Vagina (tissue), 2 donors: ENCODE measurements around the gene CADM4. TPM values are rescaled to one million over a fixed set of nuclear protein-coding genes. Genes with fewer than 3 reads are reported as not detected.

ENCODE experiments used
- DNase-seq, 2 donors: peaks; one replicate each; pipeline ENCODE4 v3.0.0-alpha.2; 2017; ENCODE audit errors: extremely low spot score in 2 of 2
- H3K27ac ChIP-seq: fragments of 200-600 bp; sonication (generic); one replicate; pipeline ENCODE4 v1.5.1; 2019
- H3K27me3 ChIP-seq: fragments of 200-600 bp; sonication (generic); one replicate; pipeline ENCODE4 v1.5.1; 2019
- H3K36me3 ChIP-seq, 2 donors: fragments of 200-600 bp; sonication (generic); one replicate each; pipeline ENCODE4 v1.5.1; 2017 to 2019
- H3K4me1 ChIP-seq: fragments of 200-600 bp; sonication (generic); one replicate; pipeline ENCODE4 v1.5.1; 2019
- H3K4me3 ChIP-seq, 2 donors: fragments of 200-600 bp; sonication (generic); 1 replicate in 1 of 2; 2 replicates in 1 of 2; pipeline ENCODE4 v1.5.1; 2016 to 2019
- H3K9me3 ChIP-seq: fragments of 200-600 bp; sonication (generic); one replicate; pipeline ENCODE4 v1.5.1; 2019
- CTCF ChIP-seq, 3 experiments: fragments of 450-650 bp in 2 of 3; fragments of 200-600 bp in 1 of 3; sonication (generic) in 1 of 3; IDR thresholded peaks; one replicate each; pipeline ENCODE4 v1.5.1; 2017 to 2019; ENCODE audit warnings: antibody characterized with exemption in 3 of 3, mild to moderate bottlenecking in 2 of 3, moderate library complexity in 2 of 3
- POLR2A ChIP-seq, 2 donors: fragments of 450-650 bp; IDR thresholded peaks; one replicate each; pipeline ENCODE4 v1.6.1; 2017; ENCODE audit warnings: antibody characterized with exemption in 2 of 2, mild to moderate bottlenecking in 2 of 2, moderate library complexity in 2 of 2
- POLR2AphosphoS5 ChIP-seq, 2 donors: sonication (generic); formaldehyde crosslinking; IDR thresholded peaks; one replicate each; pipeline ENCODE4 v1.9.0; 2017; ENCODE audit warnings: antibody characterized with exemption in 2 of 2, mild to moderate bottlenecking in 2 of 2, low read depth in 1 of 2; ENCODE audit not compliant: insufficient read depth in 1 of 2
- intact Hi-C: fragments of 100-400 bp; cut with DNase I; formaldehyde crosslinking; loops from one replicate; pipeline ENCODE4 v1.15.1; 2023
- total RNA-seq: library from RNA; depleted of rRNA; stranded (reverse); fragments of >200 nt; gene quantifications from one replicate; pipeline ENCODE4 v1.2.3, GENCODE V29; 2016

Gene CADM4
- total RNA-seq, 1 donor from 2014 or later = 4.7 TPM

- no peak overlapping the region for H3K4me3 ChIP-seq
- DNase-seq = no peak
- H3K27ac ChIP-seq = no peak overlapping the region
- intact Hi-C loops = no loop called here
- H3K4me1 ChIP-seq = peaks cover 19% of the 10 kb centered on the region
- H3K9me3 ChIP-seq = no peaks in the 10 kb centered on the region
- H3K36me3 ChIP-seq = no peaks in the 10 kb centered on the region
- TF ChIP-seq POLR2AphosphoS5 (IDR thresholded peaks at IDR 0.05; ENCODE audit: insufficient read depth in 1 of 2, low read depth in 1 of 2) = no peak
- no peak for TF ChIP-seq POLR2A (IDR thresholded peaks at IDR 0.05)
- TF ChIP-seq CTCF (IDR thresholded peaks at IDR 0.05) = no peak
- H3K27me3 ChIP-seq = no peaks in the 10 kb centered on the region
These were observed 17.6 kb downstream of the CADM4 start for GRCh38 chr19:43622070-43622469.

- Histone ChIP-seq H3K4me3 (peak overlapping the region; percentile 79 to 83), H3K27me3 (no peaks in the 10 kb centered on the region), H3K27ac (peak overlapping the region; percentile 89), H3K9me3 (no peaks in the 10 kb centered on the region), H3K4me1 (peaks cover 19% of the 10 kb centered on the region), H3K36me3 (no peaks in the 10 kb centered on the region)
- TF ChIP-seq CTCF (IDR thresholded peaks at IDR 0.05) (no peak), POLR2AphosphoS5 (IDR thresholded peaks at IDR 0.05; ENCODE audit: insufficient read depth in 1 of 2, low read depth in 1 of 2) (no peak), POLR2A (IDR thresholded peaks at IDR 0.05) (no peak)
- no peak for DNase-seq
- intact Hi-C loops = no loop called here
These were observed 19.3 kb downstream of the CADM4 start for GRCh38 chr19:43620061-43621001.

- intact Hi-C loops = no loop called here
- Histone ChIP-seq H3K9me3 (no peaks in the 10 kb centered on the region), H3K27ac (peak within 1 kb of the TSS; percentile 89), H3K4me1 (peaks cover 19% of the 10 kb centered on the region), H3K4me3 (peak within 1 kb of the TSS; percentile 79 to 83), H3K27me3 (no peaks in the 10 kb centered on the region), H3K36me3 (no peaks in the 10 kb centered on the region)
- no peak for TF ChIP-seq CTCF (IDR thresholded peaks at IDR 0.05)
- TF ChIP-seq POLR2A (IDR thresholded peaks at IDR 0.05) = peak in 1 of 2 donors; percentile 63
- TF ChIP-seq POLR2AphosphoS5 (IDR thresholded peaks at IDR 0.05; ENCODE audit: insufficient read depth in 1 of 2, low read depth in 1 of 2) = peak; percentile 19 to 85
- peak in 1 of 2 donors; percentile 89 for DNase-seq
These were observed 20.2 kb downstream of the CADM4 start, which contains the start of gene ZNF428 for GRCh38 chr19:43619262-43620060. TSS of gene ZNF428 (minus strand) at chr19:43619629. CDS start at chr19:43614304, 5,325 bp downstream.

- TF ChIP-seq POLR2A (IDR thresholded peaks at IDR 0.05) (no peak), POLR2AphosphoS5 (IDR thresholded peaks at IDR 0.05; ENCODE audit: insufficient read depth in 1 of 2, low read depth in 1 of 2) (no peak), CTCF (IDR thresholded peaks at IDR 0.05) (no peak)
- intact Hi-C loops = no loop called here
- peaks cover 19% of the 10 kb centered on the region for H3K4me1 ChIP-seq
These were observed 20.8 kb downstream of the CADM4 start for GRCh38 chr19:43618921-43619261.

More at GRCh38 chr19:43618921-43619261, 20.8 kb downstream of the CADM4 start:
- Histone ChIP-seq H3K36me3 (no peaks in the 10 kb centered on the region), H3K9me3 (no peaks in the 10 kb centered on the region), H3K27me3 (no peaks in the 10 kb centered on the region), H3K27ac (peak overlapping the region; percentile 89), H3K4me3 (peak overlapping the region; percentile 79 to 83)
- no peak for DNase-seq
